Stimulated activated effector memory CD8-positive, alpha-beta T cell treated with anti-CD3 and anti-CD28 coated beads, Interleukin-12 subunit alpha, Interleukin-12 subunit beta, amount 100 ng/mL, for 72 hours (primary cell): Measurements from ENCODE around the gene UVSSA.

Experiments used
- ATAC-seq: fragments of 150-1000 bp; cut with Tn5 transposase; 2 replicates; pipeline ENCODE4 v1.10.0; 2021
- DNase-seq, 2 donors: peaks; one replicate each; pipeline ENCODE4 v3.0.0; 2021 to 2022; ENCODE audit warnings: low spot score in 2 of 2
- H3K27ac Mint-ChIP-seq: one replicate; pipeline ENCODE4 v1.8.0; 2022; ENCODE audit warnings: mild to moderate bottlenecking, mixed read lengths
- H3K36me3 Mint-ChIP-seq: one replicate; pipeline ENCODE4 v1.8.0; 2022; ENCODE audit warnings: mild to moderate bottlenecking, mixed read lengths
- H3K4me1 Mint-ChIP-seq: one replicate; pipeline ENCODE4 v1.8.0; 2022; ENCODE audit warnings: mixed read lengths
- H3K4me3 Mint-ChIP-seq: one replicate; pipeline ENCODE4 v1.8.0; 2022; ENCODE audit warnings: mild to moderate bottlenecking, mixed read lengths
- H3K9me3 Mint-ChIP-seq: one replicate; pipeline ENCODE4 v1.8.0; 2022; ENCODE audit warnings: mixed read lengths

Gene UVSSA

GRCh38 chr4:1346781-1347409 is at the start of gene UVSSA:
UVSSA (plus strand) TSS chr4:1347208; CDS start chr4:1348092, 884 bp downstream.
- H3K4me1 Mint-ChIP-seq: peaks cover 42% of the 10 kb centered on the region
- peak within 1 kb of the TSS; percentile 95 for H3K27ac Mint-ChIP-seq
- H3K4me3 Mint-ChIP-seq: peak within 1 kb of the TSS; percentile 87
- peaks cover 14% of the 10 kb centered on the region for H3K36me3 Mint-ChIP-seq
- ATAC-seq: peak; percentile 96
- no peaks in the 10 kb centered on the region for H3K9me3 Mint-ChIP-seq
- DNase-seq: peak; percentile 99 to 100

DNA sequence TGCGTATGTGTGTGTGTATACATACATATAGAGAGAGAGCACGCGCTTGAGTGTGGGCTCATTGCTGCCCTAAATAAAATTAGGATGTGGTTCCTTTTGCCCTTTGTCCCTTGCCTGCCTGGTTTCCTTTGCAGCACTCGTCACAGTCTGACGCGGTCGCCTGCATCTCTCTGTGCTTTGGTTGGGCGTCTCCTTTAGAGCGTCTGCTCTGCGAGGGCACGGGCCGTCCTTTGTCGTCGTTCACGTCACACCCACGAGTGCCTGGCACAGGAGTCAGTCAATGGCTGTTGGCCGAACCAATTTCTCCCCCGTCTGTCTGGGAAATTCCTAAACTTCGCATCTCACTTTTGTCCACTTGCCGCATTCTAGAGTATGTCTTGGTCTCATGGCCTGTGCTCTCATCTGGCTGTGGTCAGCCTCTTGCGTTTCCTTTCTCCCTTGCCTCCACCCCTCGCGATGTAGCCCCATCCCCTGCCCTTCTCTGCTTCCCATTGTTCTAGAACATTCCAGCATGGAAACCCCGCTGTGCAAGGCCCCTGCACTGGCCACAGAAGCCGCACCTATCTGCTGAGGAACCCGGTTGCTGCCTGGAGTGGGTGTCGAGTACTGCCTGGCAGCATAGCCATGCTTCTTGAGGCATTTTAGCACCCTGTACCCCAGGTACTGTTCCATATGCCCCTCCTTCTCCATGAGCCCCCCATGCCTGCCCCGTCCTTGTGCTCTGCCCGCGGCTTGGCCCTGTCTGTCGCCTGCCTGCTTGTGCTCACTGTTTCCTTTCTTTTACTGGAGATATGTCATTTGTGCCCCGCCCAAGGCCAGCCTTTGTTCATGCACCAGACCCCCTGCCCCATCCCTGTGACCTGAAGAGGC is 49.3 kb upstream of the UVSSA start:
- H3K36me3 Mint-ChIP-seq: peaks cover 70% of the 10 kb centered on the region
- peaks cover 78% of the 10 kb centered on the region for H3K4me1 Mint-ChIP-seq
- DNase-seq (no peak), ATAC-seq (peak; percentile 83)
- no peaks in the 10 kb centered on the region for H3K9me3 Mint-ChIP-seq
- peak overlapping the region; percentile 94 for H3K27ac Mint-ChIP-seq
- H3K4me3 Mint-ChIP-seq: peak overlapping the region; percentile 42

DNA sequence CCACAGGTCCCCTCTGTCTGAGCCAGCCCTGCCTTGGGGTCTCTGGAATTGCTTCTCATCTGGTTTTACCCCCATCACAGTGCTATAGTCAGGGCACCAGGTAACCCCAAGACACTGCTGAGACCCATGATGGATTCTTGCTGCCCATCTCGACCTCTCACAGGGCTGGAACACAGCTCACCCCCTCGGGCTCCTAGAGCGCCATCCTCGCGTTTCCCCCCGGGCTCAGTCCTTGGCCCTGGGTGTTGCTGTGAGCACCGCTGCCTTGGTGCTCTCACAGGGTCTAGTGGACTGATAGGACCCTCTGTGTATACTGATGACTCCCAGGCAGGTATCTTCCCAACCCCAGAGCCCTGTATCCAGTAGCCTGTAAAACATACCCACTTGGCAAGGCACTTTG is 48.5 kb upstream of the UVSSA start:
- no peak for ATAC-seq
- Mint-ChIP-seq H3K4me3 (peak overlapping the region; percentile 42), H3K36me3 (peaks cover 71% of the 10 kb centered on the region), H3K4me1 (peaks cover 74% of the 10 kb centered on the region), H3K27ac (peak overlapping the region; percentile 94), H3K9me3 (no peaks in the 10 kb centered on the region)
- no peak for DNase-seq

DNA sequence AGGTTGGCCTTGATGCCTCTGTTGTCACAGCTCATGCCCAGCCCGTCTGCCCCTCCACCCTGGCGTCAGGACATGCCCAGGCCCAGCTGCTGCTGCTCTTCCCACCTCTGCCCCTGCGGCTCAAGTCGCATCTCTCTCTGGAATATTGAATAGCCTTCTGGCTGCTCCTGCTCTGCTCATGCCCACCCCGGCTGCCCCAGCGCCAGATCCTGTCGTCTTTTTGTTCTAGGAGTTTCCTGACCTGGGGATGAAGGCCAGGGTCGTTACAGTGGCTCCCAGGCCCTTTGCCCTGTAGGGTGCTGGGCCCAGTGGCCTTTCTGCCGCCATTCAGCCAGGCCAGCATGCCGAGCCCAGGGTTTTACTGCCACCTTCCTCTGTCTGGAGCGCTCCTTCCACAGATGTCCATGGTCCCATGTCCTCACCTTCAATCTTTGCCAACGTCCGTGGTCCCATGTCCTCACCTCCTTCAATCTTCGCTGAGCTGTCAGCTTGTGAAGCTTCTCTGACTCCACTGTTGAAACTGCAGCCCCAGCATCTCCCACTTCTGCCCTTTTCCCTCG is 47.6 kb upstream of the UVSSA start:
- DNase-seq (no peak), ATAC-seq (no peak)
- Mint-ChIP-seq H3K4me1 (peaks cover 66% of the 10 kb centered on the region), H3K4me3 (no peak overlapping the region), H3K9me3 (no peaks in the 10 kb centered on the region), H3K36me3 (peaks cover 69% of the 10 kb centered on the region), H3K27ac (peak overlapping the region; percentile 94)

DNA sequence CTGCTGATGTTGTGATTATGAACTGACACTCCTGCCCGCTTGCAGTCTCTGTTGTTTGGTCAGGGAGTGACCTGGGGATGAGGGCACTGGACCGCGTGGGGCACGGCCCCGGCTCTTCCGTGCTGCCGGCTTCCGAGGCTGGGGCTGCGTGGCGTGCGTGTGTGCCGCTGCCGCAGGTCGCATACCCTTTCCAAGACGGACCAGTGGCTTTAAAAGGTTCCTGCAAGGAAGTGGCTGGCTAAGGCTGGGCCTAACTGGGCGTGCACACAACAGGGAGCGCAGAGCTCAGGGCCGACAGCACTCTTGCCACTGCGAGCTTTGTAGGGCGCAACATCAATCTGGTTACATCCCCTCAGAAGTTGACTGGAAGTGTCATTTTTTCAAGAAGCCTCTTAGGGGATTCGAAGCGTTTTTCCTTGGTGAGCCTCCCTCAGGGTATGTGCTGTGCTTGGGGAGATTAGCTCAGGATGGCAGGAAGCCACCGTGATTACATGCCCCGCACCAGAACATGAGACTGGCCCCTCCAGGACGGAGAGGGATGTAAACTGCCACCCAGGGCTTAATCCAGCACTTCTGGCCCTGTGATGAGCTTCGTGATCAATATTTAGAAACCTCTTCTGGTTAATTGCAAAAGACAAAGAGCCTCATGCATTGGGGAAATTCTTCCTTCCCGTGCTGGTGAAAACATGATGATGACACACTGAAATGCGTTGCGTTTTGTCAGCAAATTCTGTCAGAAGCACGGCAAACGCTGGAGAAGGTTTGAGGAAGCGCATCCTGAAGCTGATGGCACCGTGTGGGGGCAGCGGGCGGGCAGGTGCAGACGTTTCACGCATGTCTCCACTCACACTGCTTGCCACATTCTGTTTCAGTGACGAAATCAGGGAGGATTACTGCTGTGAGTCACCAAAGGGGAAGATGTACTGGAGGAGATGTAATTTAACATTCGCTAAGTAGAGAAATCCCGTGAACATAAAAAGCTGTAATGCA is 46.2 kb upstream of the UVSSA start:
- Mint-ChIP-seq H3K9me3 (no peaks in the 10 kb centered on the region), H3K4me3 (peak overlapping the region; percentile 21), H3K36me3 (peaks cover 83% of the 10 kb centered on the region), H3K27ac (peak overlapping the region; percentile 94), H3K4me1 (peaks cover 69% of the 10 kb centered on the region)
- DNase-seq (no peak), ATAC-seq (peak; percentile 77)

- H3K4me3 Mint-ChIP-seq: no peak overlapping the region
- no peak overlapping the region for H3K27ac Mint-ChIP-seq
- DNase-seq: no peak
- H3K36me3 Mint-ChIP-seq: peaks cover 79% of the 10 kb centered on the region
- peaks cover 70% of the 10 kb centered on the region for H3K4me1 Mint-ChIP-seq
- no peak for ATAC-seq
- no peaks in the 10 kb centered on the region for H3K9me3 Mint-ChIP-seq
Measured at GRCh38 chr4:1302159-1302558, 44.8 kb upstream of the UVSSA start.

GRCh38 chr4:1305261-1305711 is 41.7 kb upstream of the UVSSA start:
- Mint-ChIP-seq H3K4me3 (peak overlapping the region; percentile 51), H3K36me3 (peaks cover 54% of the 10 kb centered on the region), H3K27ac (peak overlapping the region; percentile 89)

GRCh38 chr4:1305781-1306455 is 41.1 kb upstream of the UVSSA start:
- Mint-ChIP-seq H3K36me3 (peaks cover 51% of the 10 kb centered on the region), H3K4me1 (peaks cover 69% of the 10 kb centered on the region), H3K9me3 (no peaks in the 10 kb centered on the region), H3K27ac (peak overlapping the region; percentile 89), H3K4me3 (peak overlapping the region; percentile 51)
- no peak for ATAC-seq
- no peak for DNase-seq

More at GRCh38 chr4:1305261-1305711, 41.7 kb upstream of the UVSSA start:
- no peak for DNase-seq
- no peak for ATAC-seq
- H3K9me3 Mint-ChIP-seq: no peaks in the 10 kb centered on the region
- H3K4me1 Mint-ChIP-seq: peaks cover 71% of the 10 kb centered on the region

GRCh38 chr4:1307951-1308735 is 38.9 kb upstream of the UVSSA start:
- H3K9me3 Mint-ChIP-seq: no peaks in the 10 kb centered on the region
- DNase-seq (no peak), ATAC-seq (no peak)
- peaks cover 52% of the 10 kb centered on the region for H3K36me3 Mint-ChIP-seq
- peaks cover 74% of the 10 kb centered on the region for H3K4me1 Mint-ChIP-seq
- H3K4me3 Mint-ChIP-seq: peak overlapping the region; percentile 73
- no peak overlapping the region for H3K27ac Mint-ChIP-seq

GRCh38 chr4:1309261-1310010 is 37.6 kb upstream of the UVSSA start:
- H3K4me3 Mint-ChIP-seq: peak overlapping the region; percentile 73
- peaks cover 74% of the 10 kb centered on the region for H3K4me1 Mint-ChIP-seq
- peak; percentile 85 for ATAC-seq

GRCh38 chr4:1310031-1310795 is 36.8 kb upstream of the UVSSA start:
- Mint-ChIP-seq H3K27ac (peak overlapping the region; percentile 81), H3K4me1 (peaks cover 67% of the 10 kb centered on the region), H3K4me3 (peak overlapping the region; percentile 73), H3K36me3 (peaks cover 58% of the 10 kb centered on the region), H3K9me3 (no peaks in the 10 kb centered on the region)
- ATAC-seq (peak; percentile 72), DNase-seq (no peak)

More at GRCh38 chr4:1309261-1310010, 37.6 kb upstream of the UVSSA start:
- peak; percentile 40 to 61 for DNase-seq
- H3K36me3 Mint-ChIP-seq: peaks cover 58% of the 10 kb centered on the region
- H3K27ac Mint-ChIP-seq: peak overlapping the region; percentile 81
- no peaks in the 10 kb centered on the region for H3K9me3 Mint-ChIP-seq

- no peak for DNase-seq
- peaks cover 59% of the 10 kb centered on the region for H3K36me3 Mint-ChIP-seq
- no peaks in the 10 kb centered on the region for H3K9me3 Mint-ChIP-seq
- H3K4me1 Mint-ChIP-seq: peaks cover 59% of the 10 kb centered on the region
- H3K4me3 Mint-ChIP-seq: peak overlapping the region; percentile 73
- H3K27ac Mint-ChIP-seq: peak overlapping the region; percentile 81
- ATAC-seq: peak; percentile 53
Measured at GRCh38 chr4:1310796-1311631, 36.0 kb upstream of the UVSSA start.
